ENCODE measurements around the gene ZSCAN26. TPM values are rescaled to one million over a fixed set of nuclear protein-coding genes. Genes with fewer than 3 reads are reported as not detected.

The ZSCAN26 gene
- total and polyA plus RNA-seq, 2 of the 4 experiments (the other 2 are of a cell fraction): 13.1 to 42.1 TPM

GRCh38 chr6:28257042-28257441 is 9.9 kb upstream of the ZSCAN26 start:
- in situ Hi-C loops (cut with MboI; ENCODE audit: low sequenced_read_pairs): no loop called here
- H4K5ac ChIP-seq (ENCODE audit: low read depth, low read length): no peak overlapping the region
- no peak overlapping the region for H3K4ac ChIP-seq (ENCODE audit: low read depth, low read length)
- H2BK120ac ChIP-seq (ENCODE audit: low read depth, low read length): no peak overlapping the region
- H3K9ac ChIP-seq (ENCODE audit: low read depth, low read length): no peak overlapping the region
- ATAC-seq (ENCODE audit: low read depth) (no peak), DNase-seq (no peak)
- H2AFZ ChIP-seq (replicated peaks; ENCODE audit: low read length, poor library complexity): no peak overlapping the region
- H2BK20ac ChIP-seq (ENCODE audit: low read depth, low read length): no peak overlapping the region
- dilution Hi-C loops (cut with HindIII; ENCODE audit: low sequenced_read_pairs, unreplicated experiment): no loop called here
- no peak overlapping the region for H4K8ac ChIP-seq (ENCODE audit: low read depth in 2 of 2, low read length in 2 of 2)
- ChIA-PET CTCF (no interaction called here), POLR2A (ENCODE audit: unreplicated experiment) (no interaction called here)
- H2BK15ac ChIP-seq (ENCODE audit: low read depth, low read length): no peak overlapping the region
- no peak overlapping the region for H4K91ac ChIP-seq (ENCODE audit: insufficient read depth, low read depth, low read length)
- no peak overlapping the region for H3K27ac ChIP-seq (ENCODE audit: insufficient read depth, low read length)
- TF ChIP-seq CTCF (conservative IDR thresholded peaks at IDR 0.05; ENCODE audit: low read depth, low read length) (no peak), MAFK (IDR thresholded peaks at IDR 0.05; ENCODE audit: low read depth, low read length) (no peak), NFE2L2 (IDR thresholded peaks at IDR 0.05; ENCODE audit: low read depth, low read length) (no peak), CHD1 (IDR thresholded peaks at IDR 0.05; ENCODE audit: low read depth, low read length) (no peak), FOS (IDR thresholded peaks at IDR 0.05; ENCODE audit: low read depth, low read length) (no peak), RAD21 (IDR thresholded peaks at IDR 0.05; ENCODE audit: low read length) (no peak), RFX5 (IDR thresholded peaks at IDR 0.05; ENCODE audit: low read depth, low read length) (no peak), SMC3 (IDR thresholded peaks at IDR 0.05; ENCODE audit: low read depth, low read length) (no peak), BHLHE40 (IDR thresholded peaks at IDR 0.05; ENCODE audit: low read depth, low read length) (no peak), CEBPB (IDR thresholded peaks at IDR 0.05; ENCODE audit: low read depth, low read length) (no peak)
- peaks cover 8% of the 10 kb centered on the region for H3K9me3 ChIP-seq (ENCODE audit: control insufficient read depth, insufficient read depth, low read length)
- H2AK9ac ChIP-seq (replicated peaks; ENCODE audit: low read depth, low read length, poor library complexity): no peak overlapping the region
- H3K9me1 ChIP-seq (ENCODE audit: insufficient read depth, low read length): 0 out of 2 replicates have a peak, but pooled peaks cover 3% of the 10 kb centered on the region
- BruUV-seq (replicated peaks): no TSS peak
- no peak overlapping the region for H2AK5ac ChIP-seq (ENCODE audit: low read depth, low read length)
- H3K56ac ChIP-seq (ENCODE audit: extremely low read depth, insufficient read depth, low read length): no peak overlapping the region
- intact Hi-C loops (cut with micrococcal nuclease): no loop called here
- no CpG with 5 or more reads among the region's 1 CpG for WGBS, 2 experiments (ENCODE audit: extremely low coverage in 2 of 2, insufficient read length in 1 of 2)
- H3K14ac ChIP-seq (replicated peaks; ENCODE audit: low read depth, low read length): no peak overlapping the region
- H2BK5ac ChIP-seq (ENCODE audit: low read depth, low read length, poor library complexity, severe bottlenecking): no peak overlapping the region
- peaks cover 7% of the 10 kb centered on the region for H3K4me1 ChIP-seq (ENCODE audit: control insufficient read depth, insufficient read depth, low read length)
- no peak overlapping the region for H3K4me3 ChIP-seq (ENCODE audit: insufficient read depth, low read depth, low read length)
- H3K18ac ChIP-seq (ENCODE audit: low read depth, low read length): no peak overlapping the region
- H3K23ac ChIP-seq (ENCODE audit: low read depth, low read length): no peak overlapping the region
- H3K36me3 ChIP-seq (ENCODE audit: control insufficient read depth, insufficient read depth, low read length): no peaks in the 10 kb centered on the region
- H3K4me2 ChIP-seq (ENCODE audit: low read depth, low read length): no peak overlapping the region
- H3K27me3 ChIP-seq (ENCODE audit: control insufficient read depth, insufficient read depth, low read length): no peaks in the 10 kb centered on the region; the same call in 1 of the 2 replicates
- H4K20me1 ChIP-seq (ENCODE audit: insufficient read depth, low read length): no peaks in the 10 kb centered on the region
- peaks cover 0 to under 1% of the 10 kb centered on the region in 2 experiments; a peak in 2 of 4 replicates for H3K79me1 ChIP-seq (ENCODE audit: low read depth in 1 of 2, low read length in 2 of 2)

Measured in IMR-90 (cell line).